Astrocyte (in vitro differentiated cells and primary cell): ENCODE results near the gene TMEM129. TPM values are rescaled to one million over a fixed set of nuclear protein-coding genes. Genes with fewer than 3 reads are reported as not detected.
"Not testable (repeated sequence)": the region's sequence is repeated elsewhere in the genome, so short reads cannot be mapped to it uniquely, and the experiment has no call there.

Experiments
- DNase-seq: peaks from one replicate; pipeline ENCODE4 v3.0.0-alpha.2; 2010; ENCODE audit warnings: low read depth
- FAIRE-seq: peaks from 2 replicates; lab custom pipeline; 2011; peaks lifted over from hg19 to GRCh38; lab: Jason Lieb, UNC
- H2AFZ ChIP-seq: 2 replicates; pipeline ENCODE4 v1.6.0; 2012; ENCODE audit warnings: low read depth, low read length, inconsistent platforms
- H3K27ac ChIP-seq: 2 replicates; pipeline ENCODE4 v1.5.1; 2011; ENCODE audit warnings: low read depth, low read length, inconsistent platforms
- H3K27me3 ChIP-seq: 2 replicates; pipeline ENCODE4 v1.6.0; 2011; ENCODE audit warnings: low read length, inconsistent platforms; ENCODE audit not compliant: insufficient read depth
- H3K36me3 ChIP-seq: 2 replicates; pipeline ENCODE4 v1.5.1; 2011; ENCODE audit warnings: low read length, inconsistent platforms; ENCODE audit not compliant: insufficient read depth
- H3K4me1 ChIP-seq: 2 replicates; pipeline ENCODE4 v1.5.1; 2011; ENCODE audit warnings: low read length, inconsistent platforms; ENCODE audit not compliant: insufficient read depth
- H3K4me2 ChIP-seq: 2 replicates; pipeline ENCODE4 v1.6.0; 2012; ENCODE audit warnings: low read length, inconsistent platforms
- H3K4me3 ChIP-seq: 2 replicates; pipeline ENCODE4 v1.5.1; 2011; ENCODE audit warnings: low read depth, mild to moderate bottlenecking, low read length, inconsistent platforms; ENCODE audit not compliant: insufficient read depth
- H3K79me2 ChIP-seq: 2 replicates; pipeline ENCODE4 v1.6.0; 2012; ENCODE audit warnings: mild to moderate bottlenecking, low read length, inconsistent platforms; ENCODE audit not compliant: insufficient read depth
- H3K9ac ChIP-seq: 2 replicates; pipeline ENCODE4 v1.6.0; 2012; ENCODE audit warnings: mild to moderate bottlenecking, low read length, inconsistent platforms
- H3K9me3 ChIP-seq: 2 replicates; pipeline ENCODE4 v1.5.1; 2012; ENCODE audit warnings: low read depth, mild to moderate bottlenecking, low read length, inconsistent platforms; ENCODE audit not compliant: insufficient read depth
- H4K20me1 ChIP-seq: 2 replicates; pipeline ENCODE4 v1.6.0; 2012; ENCODE audit warnings: low read length, inconsistent platforms; ENCODE audit not compliant: insufficient read depth
- H3K27ac Mint-ChIP-seq: one replicate; pipeline ENCODE4 v1.8.0; 2021; ENCODE audit warnings: mild to moderate bottlenecking, mixed read lengths; ENCODE audit not compliant: unreplicated experiment
- H3K27me3 Mint-ChIP-seq: one replicate; pipeline ENCODE4 v1.8.0; 2021; ENCODE audit warnings: low read depth, mixed read lengths; ENCODE audit not compliant: unreplicated experiment
- H3K36me3 Mint-ChIP-seq: one replicate; pipeline ENCODE4 v1.8.0; 2021; ENCODE audit warnings: low read depth, mixed read lengths; ENCODE audit not compliant: unreplicated experiment
- H3K4me1 Mint-ChIP-seq: one replicate; pipeline ENCODE4 v1.8.0; 2021; ENCODE audit warnings: low read depth, mixed read lengths; ENCODE audit not compliant: unreplicated experiment
- H3K4me3 Mint-ChIP-seq: one replicate; pipeline ENCODE4 v1.8.0; 2021; ENCODE audit warnings: mild to moderate bottlenecking, moderate library complexity, mixed read lengths; ENCODE audit not compliant: unreplicated experiment
- H3K9me3 Mint-ChIP-seq: one replicate; pipeline ENCODE4 v1.8.0; 2021; ENCODE audit warnings: mild to moderate bottlenecking, mixed read lengths; ENCODE audit not compliant: unreplicated experiment
- EZH2 ChIP-seq: IDR thresholded peaks from 2 replicates; pipeline ENCODE4 v1.6.1; 2012; ENCODE audit warnings: mild to moderate bottlenecking, low read length, inconsistent platforms; ENCODE audit not compliant: insufficient read depth
- total RNA-seq: library from RNA; stranded (reverse); gene quantifications from 2 replicates; pipeline ENCODE4 v1.2.1, GENCODE V29; 2021
- TF ChIP-seq, protein P1 (sequence below): IDR thresholded peaks from 2 replicates; pipeline ENCODE4 v1.5.1; 2011; ENCODE audit warnings: low read depth, mild to moderate bottlenecking, inconsistent platforms, low read length, moderate library complexity; ENCODE audit not compliant: insufficient read depth

The TMEM129 gene
- total RNA-seq, 1 donor from 2014 or later, result 26.8 TPM

DNA sequence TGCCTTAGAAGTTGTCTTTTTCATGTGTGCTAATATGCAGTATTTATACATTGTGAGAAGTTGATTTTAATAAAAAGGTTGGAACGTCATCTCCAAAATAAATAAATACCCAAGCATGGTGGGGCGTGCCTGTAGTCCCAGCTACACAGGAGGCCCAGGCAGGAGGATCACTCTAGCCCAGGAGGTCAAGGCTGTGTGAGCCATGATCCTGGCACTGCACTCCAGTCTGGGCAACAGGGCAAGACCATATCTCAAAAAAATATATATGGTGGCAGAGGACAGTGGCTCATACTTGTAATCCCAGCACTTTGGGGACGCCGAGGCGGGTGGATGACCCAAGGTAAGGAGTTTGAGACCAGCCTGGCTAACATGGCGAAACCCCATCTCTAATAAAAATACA, 15.4 kb downstream of the TMEM129 start:
- H2AFZ ChIP-seq, result no peak overlapping the region
- H3K27ac Mint-ChIP-seq, result no peak overlapping the region
- H3K36me3 ChIP-seq, result peaks cover 14% of the 10 kb centered on the region
- H3K4me1 Mint-ChIP-seq, result peaks cover 19% of the 10 kb centered on the region
- H3K27me3 Mint-ChIP-seq, result no peaks in the 10 kb centered on the region
- H3K4me3 Mint-ChIP-seq, result no peak overlapping the region
- H3K9ac ChIP-seq, result no peak overlapping the region
- FAIRE-seq (no peak), DNase-seq (no peak)
- H3K4me2 ChIP-seq, result no peak overlapping the region
- H3K27ac ChIP-seq, result no peak overlapping the region
- H3K27me3 ChIP-seq, result no peaks in the 10 kb centered on the region
- H3K36me3 Mint-ChIP-seq, result peaks cover 22% of the 10 kb centered on the region
- H3K4me3 ChIP-seq, result no peak overlapping the region
- H4K20me1 ChIP-seq, result peaks cover 78% of the 10 kb centered on the region
- H3K4me1 ChIP-seq, result no peaks in the 10 kb centered on the region
- peaks cover 91% of the 10 kb centered on the region for H3K79me2 ChIP-seq
- H3K9me3 ChIP-seq, result no peaks in the 10 kb centered on the region
- TF ChIP-seq, protein P1, sequence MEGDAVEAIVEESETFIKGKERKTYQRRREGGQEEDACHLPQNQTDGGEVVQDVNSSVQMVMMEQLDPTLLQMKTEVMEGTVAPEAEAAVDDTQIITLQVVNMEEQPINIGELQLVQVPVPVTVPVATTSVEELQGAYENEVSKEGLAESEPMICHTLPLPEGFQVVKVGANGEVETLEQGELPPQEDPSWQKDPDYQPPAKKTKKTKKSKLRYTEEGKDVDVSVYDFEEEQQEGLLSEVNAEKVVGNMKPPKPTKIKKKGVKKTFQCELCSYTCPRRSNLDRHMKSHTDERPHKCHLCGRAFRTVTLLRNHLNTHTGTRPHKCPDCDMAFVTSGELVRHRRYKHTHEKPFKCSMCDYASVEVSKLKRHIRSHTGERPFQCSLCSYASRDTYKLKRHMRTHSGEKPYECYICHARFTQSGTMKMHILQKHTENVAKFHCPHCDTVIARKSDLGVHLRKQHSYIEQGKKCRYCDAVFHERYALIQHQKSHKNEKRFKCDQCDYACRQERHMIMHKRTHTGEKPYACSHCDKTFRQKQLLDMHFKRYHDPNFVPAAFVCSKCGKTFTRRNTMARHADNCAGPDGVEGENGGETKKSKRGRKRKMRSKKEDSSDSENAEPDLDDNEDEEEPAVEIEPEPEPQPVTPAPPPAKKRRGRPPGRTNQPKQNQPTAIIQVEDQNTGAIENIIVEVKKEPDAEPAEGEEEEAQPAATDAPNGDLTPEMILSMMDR, result no peak
- no peaks in the 10 kb centered on the region for H3K9me3 Mint-ChIP-seq

DNA sequence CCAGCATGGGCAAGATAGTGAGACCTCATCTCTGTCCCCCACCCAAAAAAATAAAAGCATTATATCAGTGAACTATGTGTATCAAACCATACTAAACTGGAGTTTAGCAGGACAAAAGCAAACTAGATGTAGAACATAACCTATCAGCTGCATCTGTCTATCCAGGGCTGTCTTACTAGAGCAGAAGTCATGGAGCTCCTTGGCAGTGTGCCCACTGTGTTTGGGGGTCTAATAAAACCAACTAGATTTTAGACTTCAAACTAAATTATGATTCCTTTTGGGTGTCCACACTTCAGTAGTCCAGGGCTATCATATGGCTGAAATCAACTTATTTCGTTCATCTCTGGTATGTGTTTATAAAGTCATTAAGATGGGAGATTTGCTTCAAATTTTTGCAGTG, 17.3 kb downstream of the TMEM129 start:
- H3K4me2 ChIP-seq, result no peak overlapping the region
- H3K4me1 Mint-ChIP-seq, result peaks cover 9% of the 10 kb centered on the region
- H3K36me3 Mint-ChIP-seq, result peaks cover 16% of the 10 kb centered on the region
- no peaks in the 10 kb centered on the region for H3K27me3 Mint-ChIP-seq
- no peak overlapping the region for H3K4me3 ChIP-seq
- no peak overlapping the region for H3K27ac ChIP-seq
- no peaks in the 10 kb centered on the region for H3K27me3 ChIP-seq
- DNase-seq (no peak), FAIRE-seq (no peak)
- H3K79me2 ChIP-seq, result peaks cover 80% of the 10 kb centered on the region
- no peak overlapping the region for H3K27ac Mint-ChIP-seq
- no peak overlapping the region for H2AFZ ChIP-seq
- H3K36me3 ChIP-seq, result peaks cover 21% of the 10 kb centered on the region
- no peak overlapping the region for H3K4me3 Mint-ChIP-seq
- H3K9me3 Mint-ChIP-seq, result no peaks in the 10 kb centered on the region
- TF ChIP-seq EZH2, result no peak
- TF ChIP-seq, protein P1, result no peak
- no peak overlapping the region for H3K9ac ChIP-seq
- H3K4me1 ChIP-seq, result no peaks in the 10 kb centered on the region
- H4K20me1 ChIP-seq, result peaks cover 70% of the 10 kb centered on the region
- no peaks in the 10 kb centered on the region for H3K9me3 ChIP-seq

DNA sequence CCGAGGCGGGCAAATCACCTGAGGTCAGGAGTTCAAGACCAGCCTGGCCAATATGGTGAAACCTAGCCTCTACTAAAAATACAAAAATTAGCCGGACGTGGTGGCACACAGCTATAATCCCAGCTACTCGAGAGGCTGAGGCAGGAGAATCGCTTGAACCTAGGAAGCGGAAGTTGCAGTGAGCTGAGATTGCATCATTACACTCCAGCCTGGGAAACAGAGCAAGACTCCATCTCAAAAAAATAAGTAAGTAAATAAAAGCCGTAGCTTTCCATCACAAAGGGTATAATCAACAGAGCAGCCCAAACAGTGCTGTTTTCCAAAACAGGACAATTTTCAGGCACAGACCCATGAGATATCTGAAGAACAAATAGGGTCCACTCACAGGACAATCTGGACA, 19.5 kb downstream of the TMEM129 start:
- H3K36me3 ChIP-seq, result peaks cover 26% of the 10 kb centered on the region
- FAIRE-seq, H2AFZ ChIP-seq, H3K27ac Mint-ChIP-seq, H3K27ac ChIP-seq, H3K9me3 ChIP-seq, H3K4me1 ChIP-seq, H3K9me3 Mint-ChIP-seq, H3K27me3 Mint-ChIP-seq, H3K9ac ChIP-seq, DNase-seq, H3K4me2 ChIP-seq, H3K27me3 ChIP-seq, H3K4me3 ChIP-seq, H3K4me3 Mint-ChIP-seq, H3K4me1 Mint-ChIP-seq: not testable (repeated sequence)
- peaks cover 65% of the 10 kb centered on the region for H3K79me2 ChIP-seq
- peaks cover 60% of the 10 kb centered on the region for H4K20me1 ChIP-seq
- peaks cover 17% of the 10 kb centered on the region for H3K36me3 Mint-ChIP-seq
